ENCODE data around the gene CHADL.

GRCh38 chr22:41243361-41243760, 2.6 kb upstream of the CHADL start:
- no peak for TF ChIP-seq TAF1 (IDR thresholded peaks at IDR 0.05; ENCODE audit: low read depth, low read length)
- no peak for TF ChIP-seq POLR2AphosphoS5 (IDR thresholded peaks at IDR 0.05; ENCODE audit: low read depth, low read length)
- no peak for TF ChIP-seq POLR2A (IDR thresholded peaks at IDR 0.05; ENCODE audit: low read depth, low read length)
- no peak for TF ChIP-seq PAX5 (IDR thresholded peaks at IDR 0.05; ENCODE audit: insufficient read depth, low read length, severe bottlenecking)
- TF ChIP-seq POU2F2 (IDR thresholded peaks at IDR 0.05; ENCODE audit: low read depth, low read length), result no peak
